Breast epithelium (tissue), 4 donors: ENCODE data around the gene PPP1R12B. TPM values are rescaled to one million over a fixed set of nuclear protein-coding genes. Genes with fewer than 3 reads are reported as not detected.
"Not testable (repeated sequence)": the region's sequence is repeated elsewhere in the genome, so short reads cannot be mapped to it uniquely, and the experiment has no call there.

Experiments
- DNase-seq, 2 donors: peaks; one replicate each; pipeline ENCODE4 v3.0.0-alpha.2; 2019; ENCODE audit warnings: low spot score in 2 of 2
- H3K27ac ChIP-seq, 2 donors: fragments of 200-600 bp; sonication (generic) in 1 of 2; one replicate each; pipeline ENCODE4 v1.5.1; 2016 to 2019; ENCODE audit warnings: mild to moderate bottlenecking in 1 of 2
- H3K27me3 ChIP-seq, 2 donors: fragments of 200-600 bp; sonication (generic) in 1 of 2; one replicate each; pipeline versions ENCODE4 v1.5.1 to v1.6.0; 2017 to 2019; ENCODE audit warnings: control low read depth in 1 of 2, mild to moderate bottlenecking in 1 of 2
- H3K36me3 ChIP-seq: fragments of 200-600 bp; one replicate; pipeline ENCODE4 v1.5.1; 2019
- H3K4me1 ChIP-seq, 2 donors: fragments of 200-600 bp; sonication (generic); one replicate each; pipeline ENCODE4 v1.5.1; 2016 to 2019; ENCODE audit warnings: control low read depth in 1 of 2
- H3K4me3 ChIP-seq, 3 donors: fragments of 200-600 bp; sonication (generic); 1 replicate in 2 of 3; 2 replicates in 1 of 3; pipeline ENCODE4 v1.5.1; 2016 to 2019; ENCODE audit warnings: mild to moderate bottlenecking in 3 of 3, moderate library complexity in 2 of 3
- H3K9me3 ChIP-seq, 2 donors: fragments of 200-600 bp; sonication (generic) in 1 of 2; one replicate each; pipeline ENCODE4 v1.5.1; 2016 to 2019; ENCODE audit warnings: control low read depth in 1 of 2
- POLR2A ChIP-seq: fragments of 450-650 bp; IDR thresholded peaks from one replicate; pipeline ENCODE4 v1.6.1; 2016; ENCODE audit warnings: antibody characterized with exemption, mild to moderate bottlenecking, moderate library complexity
- POLR2AphosphoS5 ChIP-seq, 3 donors: sonication (generic); formaldehyde crosslinking; IDR thresholded peaks; one replicate each; pipeline ENCODE4 v1.6.1; 2017; ENCODE audit warnings: antibody characterized with exemption in 3 of 3
- intact Hi-C: fragments of 100-400 bp; cut with DNase I; formaldehyde crosslinking; loops from one replicate; pipeline ENCODE4 v1.15.1; 2023; ENCODE audit warnings: low total_unique reads
- total RNA-seq, 3 donors: library from RNA; depleted of rRNA; stranded (reverse); fragments of >200 nt; gene quantifications; one replicate each; pipeline ENCODE4 v1.1.0, GENCODE V29; 2016
- TF ChIP-seq, protein P1 (sequence below), 3 donors: fragments of 450-650 bp; IDR thresholded peaks; one replicate each; pipeline ENCODE4 v1.5.1; 2016 to 2017; ENCODE audit warnings: antibody characterized with exemption in 3 of 3, mild to moderate bottlenecking in 3 of 3, moderate library complexity in 3 of 3

The PPP1R12B gene
- total RNA-seq, 3 donors from 2014 or later, result 76.4 to 123 (median 90.7) TPM

DNA sequence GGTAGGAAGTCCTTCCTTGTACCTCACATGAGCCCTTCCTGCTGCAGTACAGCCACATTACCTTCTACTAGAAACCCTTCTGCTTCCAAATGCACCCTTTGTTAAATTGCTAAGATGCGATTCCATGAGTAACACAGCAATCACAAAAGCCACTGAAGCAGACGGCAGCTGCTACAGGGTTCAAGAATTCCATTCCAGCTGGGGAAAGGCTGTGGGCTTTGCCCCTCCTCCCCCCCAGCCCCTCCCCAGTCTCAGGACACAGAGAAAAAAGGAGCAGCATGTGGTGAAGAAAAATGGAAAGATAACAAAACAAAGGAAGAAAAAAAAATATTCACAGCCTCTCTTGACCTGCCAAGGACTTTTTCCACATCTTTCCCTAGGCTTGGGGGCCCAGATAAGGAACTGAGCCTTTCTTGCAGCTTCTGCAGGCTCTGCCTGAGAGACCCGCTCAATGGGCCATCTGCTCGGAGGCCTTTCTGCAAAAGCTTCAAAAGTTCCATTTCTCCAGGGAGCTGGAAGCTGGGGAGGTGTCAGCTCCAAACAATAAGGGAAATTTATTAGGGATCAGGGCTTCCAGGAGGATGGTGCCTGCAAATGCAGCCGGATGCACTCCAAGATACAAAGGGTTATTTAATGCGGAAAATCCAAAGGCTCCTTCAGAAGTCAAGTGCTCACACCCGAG, 289.7 kb downstream of the PPP1R12B start:
- DNase-seq, result no peak
- TF ChIP-seq, protein P1, sequence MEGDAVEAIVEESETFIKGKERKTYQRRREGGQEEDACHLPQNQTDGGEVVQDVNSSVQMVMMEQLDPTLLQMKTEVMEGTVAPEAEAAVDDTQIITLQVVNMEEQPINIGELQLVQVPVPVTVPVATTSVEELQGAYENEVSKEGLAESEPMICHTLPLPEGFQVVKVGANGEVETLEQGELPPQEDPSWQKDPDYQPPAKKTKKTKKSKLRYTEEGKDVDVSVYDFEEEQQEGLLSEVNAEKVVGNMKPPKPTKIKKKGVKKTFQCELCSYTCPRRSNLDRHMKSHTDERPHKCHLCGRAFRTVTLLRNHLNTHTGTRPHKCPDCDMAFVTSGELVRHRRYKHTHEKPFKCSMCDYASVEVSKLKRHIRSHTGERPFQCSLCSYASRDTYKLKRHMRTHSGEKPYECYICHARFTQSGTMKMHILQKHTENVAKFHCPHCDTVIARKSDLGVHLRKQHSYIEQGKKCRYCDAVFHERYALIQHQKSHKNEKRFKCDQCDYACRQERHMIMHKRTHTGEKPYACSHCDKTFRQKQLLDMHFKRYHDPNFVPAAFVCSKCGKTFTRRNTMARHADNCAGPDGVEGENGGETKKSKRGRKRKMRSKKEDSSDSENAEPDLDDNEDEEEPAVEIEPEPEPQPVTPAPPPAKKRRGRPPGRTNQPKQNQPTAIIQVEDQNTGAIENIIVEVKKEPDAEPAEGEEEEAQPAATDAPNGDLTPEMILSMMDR (IDR thresholded peaks at IDR 0.05), result no peak
- TF ChIP-seq POLR2A, result no peak
- no peak for TF ChIP-seq POLR2AphosphoS5 (IDR thresholded peaks at IDR 0.05)
- no peaks in the 10 kb centered on the region for H3K36me3 ChIP-seq
- H3K4me3 ChIP-seq, result no peak overlapping the region
- peaks cover 0 to 5% of the 10 kb centered on the region in 2 donors for H3K4me1 ChIP-seq
- H3K27me3 ChIP-seq, result peaks cover 0 to 10% of the 10 kb centered on the region in 2 donors
- H3K27ac ChIP-seq, result no peak overlapping the region
- H3K9me3 ChIP-seq, result no peaks in the 10 kb centered on the region
- intact Hi-C loops, result no loop called here

GRCh38 chr1:202638701-202639305, 290.3 kb downstream of the PPP1R12B start:
- H3K9me3 ChIP-seq, DNase-seq, intact Hi-C loops, H3K4me3 ChIP-seq, H3K4me1 ChIP-seq, H3K36me3 ChIP-seq, H3K27ac ChIP-seq: not testable (repeated sequence)
- H3K27me3 ChIP-seq, result peaks cover 0 to 10% of the 10 kb centered on the region in 2 donors

GRCh38 chr1:202639500-202639899, 291.0 kb downstream of the PPP1R12B start:
- TF ChIP-seq POLR2AphosphoS5 (IDR thresholded peaks at IDR 0.05) (no peak), POLR2A (no peak)
- TF ChIP-seq, protein P1 (IDR thresholded peaks at IDR 0.05), result no peak
- H3K36me3 ChIP-seq, result no peaks in the 10 kb centered on the region
- no peaks in the 10 kb centered on the region for H3K9me3 ChIP-seq
- H3K4me3 ChIP-seq, result no peak overlapping the region
- H3K27me3 ChIP-seq, result peaks cover 0 to 10% of the 10 kb centered on the region in 2 donors
- DNase-seq, result no peak
- intact Hi-C loops, result no loop called here
- no peak overlapping the region for H3K27ac ChIP-seq
- peaks cover 0 to 5% of the 10 kb centered on the region in 2 donors for H3K4me1 ChIP-seq

GRCh38 chr1:202642212-202642611, 293.7 kb downstream of the PPP1R12B start:
- H3K9me3 ChIP-seq, result no peaks in the 10 kb centered on the region
- no peak overlapping the region for H3K27ac ChIP-seq
- no peaks in the 10 kb centered on the region for H3K36me3 ChIP-seq
- intact Hi-C loops, result no loop called here
- peaks cover 0 to 10% of the 10 kb centered on the region in 2 donors for H3K27me3 ChIP-seq
- DNase-seq, result no peak
- peak overlapping the region in 2 of 3 donors; percentile 48 to 72 for H3K4me3 ChIP-seq
- TF ChIP-seq, protein P1 (IDR thresholded peaks at IDR 0.05), result no peak
- TF ChIP-seq POLR2AphosphoS5 (IDR thresholded peaks at IDR 0.05) (no peak), POLR2A (no peak)
- peaks cover 0 to 5% of the 10 kb centered on the region in 2 donors for H3K4me1 ChIP-seq

Other genes starting within 250 kb of the PPP1R12B start
- not detected for gene GPR37L1, start 225.8 kb upstream of the PPP1R12B start, total RNA-seq
- gene ARL8A, start 204.0 kb upstream of the PPP1R12B start, total RNA-seq, result 10 to 100 TPM; 29.9 to 41.1 (median 34.7) TPM
- 1 to 10 TPM; 1.4 to 4.2 (median 2.9) TPM for gene PTPN7, start 188.1 kb upstream of the PPP1R12B start, total RNA-seq
- 10 to 100 TPM in 1 of 3 donors, 1 to 10 TPM in 1, not detected in 1; 2.6 to 11.3 TPM for gene LGR6, start 154.9 kb upstream of the PPP1R12B start, total RNA-seq
- gene UBE2T, start 6.8 kb upstream of the PPP1R12B start, total RNA-seq, result 1 to 10 TPM; 1.4 to 6.0 (median 2.6) TPM